HG03159 (cell line): ENCODE data around the gene SERAC1.

Experiments used
- ATAC-seq: cut with Tn5 transposase; IDR thresholded peaks from one replicate; pipeline ENCODE4 v1.9.1; 2021; ENCODE audit warnings: mild to moderate bottlenecking, moderate library complexity; ENCODE audit not compliant: unreplicated experiment

SERAC1 gene

GRCh38 chr6:158083455-158084325 is 84.4 kb downstream of the SERAC1 start:
- ATAC-seq: no peak

DNA sequence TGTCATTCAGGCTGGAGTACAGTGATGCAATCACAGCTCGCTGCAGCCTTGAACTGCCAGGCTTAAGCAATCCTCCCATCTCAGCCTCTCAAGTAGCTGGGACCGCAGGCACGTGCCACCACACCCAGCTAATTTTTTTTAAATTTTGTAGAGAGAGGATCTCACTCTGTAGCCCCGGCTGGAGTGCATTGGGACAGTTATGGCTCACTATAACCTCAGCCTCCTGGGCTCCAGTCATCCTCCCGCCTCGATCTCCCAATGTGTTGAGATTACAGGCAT is 86.5 kb downstream of the SERAC1 start:
- no peak for ATAC-seq

GRCh38 chr6:158080849-158081656 is 87.0 kb downstream of the SERAC1 start:
- ATAC-seq: no peak

GRCh38 chr6:158078320-158078719 is 89.7 kb downstream of the SERAC1 start:
- no peak for ATAC-seq

- no peak for ATAC-seq
Measured at GRCh38 chr6:158077676-158078075, 90.4 kb downstream of the SERAC1 start.

GRCh38 chr6:158076548-158076947 is 91.5 kb downstream of the SERAC1 start:
- no peak for ATAC-seq

- no peak for ATAC-seq
Measured at GRCh38 chr6:158073776-158074175, 94.3 kb downstream of the SERAC1 start.

DNA sequence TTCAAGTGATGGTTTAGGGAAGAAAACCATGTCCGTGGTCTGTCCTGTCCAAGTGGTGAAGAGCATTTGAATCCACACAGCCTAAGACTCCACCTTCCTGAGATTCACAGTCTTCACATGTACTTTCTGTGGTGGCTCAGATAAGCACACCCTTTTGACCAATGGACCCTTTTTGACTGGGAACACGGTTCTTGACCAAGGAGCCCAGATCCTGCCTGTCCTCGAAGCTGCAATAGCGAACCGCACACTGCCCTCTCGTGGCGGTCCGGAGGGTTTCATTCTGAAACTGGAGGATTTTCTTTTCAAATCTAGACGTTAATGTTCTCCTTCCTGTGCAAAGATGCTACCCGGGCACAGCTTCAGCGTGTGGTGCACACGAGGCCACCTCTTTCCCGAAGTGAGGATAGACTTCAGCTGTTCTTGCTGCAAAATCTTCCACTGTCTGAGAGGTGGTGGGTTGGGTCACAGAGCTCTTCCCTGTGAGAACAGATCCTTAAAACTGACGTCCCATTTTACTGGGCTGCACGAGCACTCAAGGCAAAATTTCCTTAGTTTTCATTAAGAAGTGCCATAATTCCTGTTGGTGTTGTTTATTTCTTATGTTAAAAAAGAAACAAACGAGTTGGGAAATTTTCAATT is 95.9 kb downstream of the SERAC1 start:
- ATAC-seq: no peak

- ATAC-seq: no peak
Measured at GRCh38 chr6:158071121-158072082, 96.7 kb downstream of the SERAC1 start.

DNA sequence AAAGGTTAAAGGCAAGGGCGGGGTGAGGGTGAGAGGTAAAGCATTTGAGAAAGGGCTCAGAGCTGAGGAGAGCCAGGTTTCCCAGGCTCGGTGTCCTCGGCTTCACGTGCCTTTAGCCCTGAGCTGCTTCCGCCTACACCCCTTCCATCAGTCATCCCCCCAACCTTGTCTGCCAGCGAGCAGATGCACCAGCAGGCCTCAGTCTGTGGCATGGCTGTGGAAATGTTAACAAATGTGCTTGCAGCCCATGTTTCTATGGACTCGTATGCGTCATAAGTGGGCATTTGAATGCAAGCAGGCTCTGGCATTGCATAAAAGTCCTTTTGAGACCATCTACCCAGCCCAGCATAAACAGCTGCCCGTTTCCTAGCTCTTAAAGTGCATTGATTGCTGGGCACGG is 97.5 kb downstream of the SERAC1 start:
- ATAC-seq: no peak

GRCh38 chr6:158069800-158070195 is 98.3 kb downstream of the SERAC1 start:
- ATAC-seq: no peak

DNA sequence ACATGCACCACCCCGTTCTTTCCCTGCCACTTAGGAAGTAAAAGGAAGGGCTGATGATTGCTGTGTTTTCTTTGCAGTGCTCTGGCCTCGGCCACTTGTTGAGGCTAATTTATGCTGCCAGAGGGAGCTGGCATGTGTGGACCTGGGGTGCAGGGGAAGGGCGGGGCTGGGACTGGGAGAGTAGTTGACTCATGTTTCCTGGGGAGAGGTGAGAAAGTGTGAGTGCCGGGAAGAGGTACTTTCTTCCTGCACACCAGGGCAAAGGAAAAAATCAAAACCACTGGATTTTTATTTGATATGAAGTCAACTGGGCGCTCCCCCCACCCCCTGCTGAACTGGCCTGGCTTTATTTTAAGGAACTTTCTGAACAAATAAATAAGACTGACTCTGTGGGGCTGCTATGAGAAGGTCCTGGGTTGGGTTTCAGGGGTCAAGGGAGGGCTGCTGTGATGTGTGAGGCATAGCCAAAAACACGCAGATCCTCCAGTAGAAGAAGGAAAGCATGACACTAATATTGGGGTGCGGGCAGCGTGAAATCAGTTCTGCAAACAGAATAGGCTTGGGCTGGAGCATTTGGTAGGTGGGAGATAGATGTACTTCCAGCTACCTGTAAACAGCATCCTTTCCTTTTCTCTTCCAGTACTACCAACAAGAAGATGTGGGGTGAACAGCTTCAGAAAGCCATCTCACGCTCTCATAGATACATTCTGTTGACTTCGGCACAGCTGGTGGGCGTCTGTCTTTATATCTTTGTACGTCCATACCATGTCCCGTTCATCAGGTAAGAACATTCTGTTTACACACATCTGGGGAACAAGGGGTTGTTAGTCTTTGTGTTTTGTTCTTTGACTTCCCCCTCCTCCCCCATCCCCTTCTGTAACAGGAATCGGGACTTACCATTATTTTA is 98.9 kb downstream of the SERAC1 start:
- ATAC-seq: no peak

- ATAC-seq: no peak
Measured at GRCh38 chr6:158068156-158068892, 99.7 kb downstream of the SERAC1 start.

DNA sequence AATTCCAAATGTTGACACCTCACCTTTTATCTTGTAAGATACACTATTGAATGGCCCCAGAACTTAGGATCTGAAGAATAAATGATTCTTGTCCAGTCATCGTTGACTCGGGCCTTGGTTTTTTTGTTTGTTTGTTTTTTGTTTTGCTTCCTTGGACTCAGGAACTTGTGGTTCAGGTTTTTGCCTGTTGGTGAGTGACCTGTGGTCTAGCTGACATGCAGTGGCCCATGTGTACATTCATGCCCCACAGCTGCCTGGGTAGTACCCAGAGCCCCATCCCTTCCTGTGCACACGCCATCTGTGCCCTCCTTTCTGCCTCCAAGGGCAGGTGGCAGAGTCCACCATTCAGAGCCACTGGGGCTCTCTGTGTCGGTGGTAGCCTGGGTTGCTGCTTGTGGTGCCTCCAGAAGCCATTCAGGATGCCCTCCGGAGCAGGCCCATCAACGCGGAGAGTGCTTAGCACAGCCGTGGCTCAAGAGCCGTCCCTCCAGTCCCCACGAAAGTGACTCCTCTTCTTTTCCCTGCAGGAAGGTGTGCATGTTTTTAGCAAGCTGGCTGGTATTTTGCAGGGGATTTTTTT is 100.5 kb downstream of the SERAC1 start:
- no peak for ATAC-seq

DNA sequence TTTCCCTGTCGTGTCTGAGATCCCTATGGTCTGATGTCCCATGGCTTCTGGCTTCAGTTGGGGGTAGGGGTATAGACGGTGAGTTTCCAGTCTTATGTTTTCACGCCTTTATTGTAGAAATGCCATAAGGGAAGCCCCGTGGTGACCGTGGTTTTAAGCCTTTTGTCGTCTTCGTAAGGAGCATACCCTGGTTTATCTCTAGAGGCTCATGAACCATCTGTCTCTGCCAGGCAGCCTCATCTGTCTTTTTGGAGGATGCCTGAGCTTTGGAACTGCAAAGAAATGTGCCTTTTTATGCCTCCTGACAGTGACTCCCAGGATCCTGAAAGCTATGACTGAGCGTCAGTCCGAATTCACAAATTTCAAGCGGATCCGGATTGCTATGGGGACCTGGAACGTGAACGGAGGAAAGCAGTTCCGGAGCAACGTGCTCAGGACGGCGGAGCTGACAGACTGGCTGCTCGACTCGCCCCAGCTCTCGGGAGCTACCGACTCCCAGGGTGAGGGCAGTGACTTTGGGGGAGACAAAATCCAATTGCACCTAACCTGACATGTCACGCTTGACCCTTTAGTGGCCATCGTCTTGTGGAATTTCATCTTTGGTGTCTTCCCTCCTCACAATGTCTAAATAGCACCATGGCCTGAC is 101.8 kb downstream of the SERAC1 start:
- ATAC-seq: no peak

DNA sequence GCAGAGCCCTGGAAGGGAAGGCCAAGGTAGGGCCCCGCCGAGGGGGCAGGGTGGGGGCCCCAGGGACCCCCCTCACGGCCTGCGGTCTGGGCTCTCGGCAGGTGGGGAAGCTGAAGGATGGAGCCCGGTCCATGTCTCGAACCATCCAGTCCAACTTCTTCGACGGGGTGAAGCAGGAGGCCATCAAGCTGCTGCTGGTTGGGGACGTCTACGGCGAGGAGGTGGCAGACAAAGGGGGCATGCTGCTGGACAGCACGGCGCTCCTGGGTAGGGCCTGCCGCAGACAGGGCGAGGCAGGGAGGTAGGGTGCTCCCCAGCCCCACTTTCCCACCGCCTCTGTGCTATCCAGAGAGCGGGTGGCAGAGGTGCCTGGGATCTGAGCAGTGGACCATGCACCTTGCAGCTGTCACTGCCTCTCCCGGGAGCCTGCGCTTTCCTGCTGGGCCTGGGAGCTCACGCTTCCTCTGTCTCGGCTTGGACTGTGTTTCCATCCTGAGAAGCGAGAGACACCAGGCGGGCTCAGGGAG is 103.3 kb downstream of the SERAC1 start:
- no peak for ATAC-seq

- ATAC-seq: no peak
Measured at GRCh38 chr6:158063736-158064135, 104.3 kb downstream of the SERAC1 start.
